NCI-H748 (cell line): ENCODE results near the gene IFI35.
"Not testable (repeated sequence)": the region's sequence is repeated elsewhere in the genome, so short reads cannot be mapped to it uniquely, and the experiment has no call there.

Experiments
- DNase-seq: peaks from one replicate; lab custom pipeline; 2025; ENCODE audit not compliant: unreplicated experiment; lab: John Stamatoyannopoulos, UW

IFI35 gene

DNA sequence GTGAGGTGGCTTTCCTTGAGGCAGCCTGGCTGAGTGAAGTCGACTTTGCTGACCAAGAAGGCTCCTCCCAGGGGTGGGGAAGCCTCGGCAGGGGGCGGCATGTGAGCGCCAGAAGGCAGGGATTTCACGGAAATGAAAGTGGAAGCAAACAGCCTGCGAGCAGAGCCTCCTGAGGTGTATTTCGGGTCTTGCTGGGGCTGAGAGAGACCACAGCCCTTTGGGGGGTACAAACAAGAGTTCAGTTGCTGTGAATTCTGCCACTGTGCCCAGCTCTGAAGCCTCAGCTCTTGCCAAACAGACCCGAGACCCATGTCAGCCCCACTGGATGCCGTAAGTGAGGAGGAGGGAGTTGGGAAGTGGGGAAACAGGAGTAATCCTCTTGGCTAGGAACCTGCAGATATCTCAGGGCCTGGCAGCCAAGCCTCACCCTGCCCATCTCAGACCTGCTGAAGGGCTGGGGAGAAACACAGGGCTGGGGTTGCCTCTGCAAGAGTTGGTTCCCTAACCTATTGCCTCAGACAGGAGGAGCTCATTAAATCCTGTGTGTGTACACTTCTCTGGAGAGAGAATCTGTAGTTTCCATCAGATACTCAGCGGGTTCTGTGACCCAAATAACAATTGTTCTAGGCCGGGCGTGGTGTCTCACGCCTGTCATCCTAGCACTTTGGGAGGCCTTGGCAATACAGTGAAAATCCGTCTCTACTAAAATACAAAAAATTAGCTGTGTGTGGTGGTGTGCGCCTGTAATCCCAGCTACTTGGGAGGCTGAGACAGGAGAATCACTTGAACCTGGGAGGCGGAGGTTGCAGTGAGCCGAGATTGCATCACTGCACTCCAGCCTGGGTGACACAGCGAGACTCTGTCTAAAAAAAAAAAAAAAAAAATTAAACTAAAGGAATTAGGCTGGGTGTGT lies at the start of gene IFI35:
IFI35 (plus strand) TSS at position 146 of the 913 bp plus-strand sequence; CDS start at position 310, 164 bp downstream.
- DNase-seq, result peak; percentile 69

DNA sequence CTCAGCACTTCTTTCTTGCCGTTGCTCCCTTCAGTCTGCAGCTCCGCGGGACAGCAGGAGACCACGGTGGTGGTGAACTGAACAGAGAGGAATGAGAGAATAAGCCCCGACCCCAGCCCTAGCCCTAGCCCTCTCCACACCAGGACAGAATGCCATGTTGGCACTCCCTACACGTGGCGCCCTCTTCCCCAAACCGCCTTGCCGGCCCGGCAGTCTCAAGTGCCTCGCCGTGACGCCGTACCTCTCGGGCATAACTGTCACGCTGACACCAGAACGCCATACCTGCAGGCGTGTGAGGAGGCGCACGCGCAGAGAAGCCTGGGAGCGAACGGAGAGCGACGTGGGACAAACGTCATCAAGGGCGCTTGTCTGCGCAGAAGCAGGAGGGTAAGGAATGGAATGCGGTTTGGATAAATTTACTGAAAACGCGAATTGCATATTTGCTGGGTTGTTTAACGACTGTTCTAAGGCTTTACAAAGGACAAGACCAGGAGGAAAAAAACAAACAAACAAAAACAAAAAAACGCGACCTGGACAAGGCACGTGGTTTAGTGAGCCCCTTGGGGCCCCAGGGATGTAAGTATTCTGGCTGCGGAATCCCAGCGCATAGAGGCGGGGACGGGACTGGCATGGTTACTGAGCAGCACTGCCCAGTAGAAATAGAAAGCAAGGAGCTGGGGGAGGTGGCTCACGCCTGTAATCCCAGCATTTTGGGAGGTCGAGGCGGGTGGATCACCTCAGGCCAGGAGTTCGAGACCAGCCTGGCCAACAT lies 42.2 kb upstream of the IFI35 start, which contains the start of gene AARSD1:
AARSD1 (minus strand) TSS at position 294 of the 772 bp plus-strand sequence; CDS start at position 280, 14 bp downstream.
- peak; percentile 91 for DNase-seq

DNA sequence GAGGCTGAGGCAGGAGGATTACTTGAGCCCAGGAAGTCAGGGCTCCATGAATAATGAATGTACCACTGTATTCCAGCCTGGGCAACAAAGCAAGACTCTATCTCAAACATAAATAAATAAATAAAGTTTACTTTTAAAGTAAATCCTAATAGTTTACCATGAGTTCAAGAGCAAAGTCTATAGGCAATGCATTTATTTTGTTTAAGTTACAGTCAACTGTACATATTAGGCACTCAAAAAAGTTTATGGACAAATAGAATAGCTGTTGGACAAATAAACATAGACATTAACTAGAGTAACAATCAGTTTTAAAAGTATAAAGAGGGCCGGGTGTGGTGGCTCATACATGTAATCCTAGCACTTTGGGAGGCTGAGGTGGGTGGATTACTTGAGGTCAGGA lies 38.7 kb upstream of the IFI35 start:
- no peak for DNase-seq

DNA sequence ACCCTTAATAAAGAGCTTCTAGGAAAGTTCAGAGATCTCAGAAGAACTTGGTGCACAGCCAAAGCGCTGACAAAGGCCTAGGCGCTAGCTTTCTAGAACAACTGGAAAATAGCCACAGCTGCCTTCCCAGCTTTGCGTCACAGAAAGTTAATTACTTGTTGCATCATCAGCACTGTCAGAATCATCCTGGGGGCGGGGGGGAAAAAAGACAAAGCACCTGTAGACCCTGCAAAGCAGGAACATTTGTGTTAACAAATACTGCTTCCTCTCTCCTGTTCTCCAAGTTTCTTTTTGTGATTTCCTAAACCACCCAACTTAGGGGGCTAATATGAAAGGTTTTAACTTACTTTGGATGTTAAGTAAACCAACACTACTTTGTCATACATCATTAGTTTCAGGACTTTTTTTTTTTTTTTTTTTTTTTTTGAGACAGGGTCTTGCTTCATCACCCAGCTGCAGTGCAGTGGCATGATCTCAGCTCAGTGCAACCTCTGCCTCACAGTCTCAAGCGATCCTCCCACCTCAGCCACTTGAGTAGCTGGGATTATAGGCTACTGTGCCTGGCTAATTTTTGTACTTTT lies 37.5 kb upstream of the IFI35 start:
- DNase-seq, result no peak

DNA sequence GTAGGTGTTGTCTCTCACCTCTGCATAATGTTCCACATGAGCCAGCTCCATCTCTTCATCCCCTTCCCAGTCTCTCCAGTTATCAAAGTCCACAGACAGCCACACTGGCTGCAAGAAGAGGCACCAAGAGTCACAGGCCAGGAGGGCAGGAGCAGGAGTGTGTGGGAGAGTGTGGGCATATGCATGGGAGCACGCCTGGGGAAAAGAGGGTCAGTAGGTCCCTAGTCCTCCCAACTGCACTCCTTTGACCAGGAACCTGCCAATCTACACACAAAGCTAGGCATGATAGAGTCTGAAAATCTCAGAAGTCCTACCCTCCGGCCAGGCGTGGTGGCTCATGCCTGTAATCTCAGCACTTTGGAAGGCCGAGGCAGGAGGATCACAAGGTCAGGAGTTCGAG lies 35.0 kb upstream of the IFI35 start:
- no peak for DNase-seq

DNA sequence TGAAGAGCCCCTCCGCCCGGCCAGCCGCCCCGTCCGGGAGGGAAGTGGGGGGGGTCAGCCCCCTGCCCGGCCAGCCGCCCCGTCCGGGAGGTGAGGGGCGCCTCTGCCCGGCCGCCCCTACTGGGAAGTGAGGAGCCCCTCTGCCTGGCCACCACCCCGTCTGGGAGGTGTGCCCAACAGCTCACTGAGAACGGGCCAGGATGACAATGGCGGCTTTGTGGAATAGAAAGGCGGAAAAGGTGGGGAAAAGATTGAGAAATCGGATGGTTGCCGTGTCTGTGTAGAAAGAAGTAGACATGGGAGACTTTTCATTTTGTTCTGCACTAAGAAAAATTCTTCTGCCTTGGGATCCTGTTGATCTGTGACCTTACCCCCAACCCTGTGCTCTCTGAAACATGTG lies 33.3 kb upstream of the IFI35 start:
- not testable (repeated sequence) for DNase-seq

DNA sequence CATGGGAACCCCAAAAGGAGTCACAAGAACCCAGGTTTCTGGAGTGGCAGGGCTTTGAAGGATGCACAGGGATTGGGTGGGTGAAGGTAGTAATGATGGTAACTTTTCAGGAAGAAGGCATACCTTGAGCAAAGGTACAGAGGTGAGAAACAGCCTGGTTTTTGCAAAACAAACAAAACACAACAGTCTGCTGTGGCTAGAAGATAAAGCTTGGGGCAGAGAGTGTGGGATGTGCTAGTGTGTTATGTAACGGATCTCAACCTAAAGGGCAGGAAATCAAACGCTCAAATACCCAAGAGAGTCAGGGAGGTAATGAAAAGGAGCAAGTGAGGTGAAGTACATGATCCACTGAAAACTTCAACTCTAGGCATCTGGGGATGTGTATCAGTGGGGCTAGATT lies 31.3 kb upstream of the IFI35 start:
- DNase-seq, result no peak

DNA sequence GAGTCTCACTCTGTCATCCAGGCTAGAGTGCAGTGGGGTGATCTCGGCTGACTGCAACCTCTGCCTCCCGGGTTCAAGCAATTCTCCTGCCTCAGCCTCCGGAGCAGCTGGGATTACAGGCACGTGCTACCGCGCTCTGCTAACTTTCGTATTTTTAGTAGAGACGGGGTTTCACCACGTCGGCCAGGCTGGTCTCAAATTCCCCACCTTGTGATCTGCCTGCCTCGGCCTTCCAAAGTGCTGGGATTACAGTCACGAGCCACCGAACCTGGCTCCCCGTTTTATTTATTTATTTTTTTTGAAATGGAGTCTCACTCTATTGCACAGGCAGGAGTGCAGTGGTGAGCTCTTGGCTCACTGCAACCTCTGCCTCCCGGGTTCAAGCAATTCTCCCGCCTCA lies 30.9 kb upstream of the IFI35 start:
- not testable (repeated sequence) for DNase-seq

DNA sequence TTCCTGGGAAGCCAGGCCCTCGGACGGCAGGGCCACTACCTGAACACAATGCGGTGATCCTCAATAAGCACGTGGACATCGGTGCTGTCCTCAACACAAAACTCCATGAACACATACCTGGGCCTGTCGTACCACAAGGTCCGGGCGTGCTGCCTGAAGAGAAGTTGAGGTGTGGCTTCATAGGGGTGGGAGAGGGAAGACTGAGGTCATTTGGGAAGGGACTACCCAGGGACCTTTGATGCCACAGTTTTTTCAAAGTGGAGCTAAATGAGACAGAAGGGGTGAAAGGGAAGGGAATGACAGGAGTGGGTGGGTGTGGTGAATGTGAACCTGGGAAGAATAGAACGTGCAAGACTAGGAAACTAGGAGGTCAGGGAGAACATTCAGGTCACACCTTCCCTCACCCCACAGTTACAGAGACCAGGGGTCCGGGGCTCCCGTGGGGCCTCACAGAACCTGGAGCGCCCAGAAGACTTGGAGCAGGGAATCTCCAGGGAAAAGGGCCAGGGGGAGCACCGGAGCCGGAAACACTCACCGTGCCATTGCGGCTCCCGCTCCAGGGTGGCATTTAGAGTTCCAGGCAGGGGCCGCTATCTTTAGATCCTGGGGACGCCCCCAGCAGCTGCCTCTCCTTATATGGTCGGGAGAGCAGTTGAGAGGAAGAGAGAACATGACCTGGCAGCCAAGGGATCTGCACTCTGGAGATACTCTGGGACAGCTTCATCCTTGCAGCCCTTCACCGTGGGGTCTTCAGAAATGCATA lies 26.9 kb upstream of the IFI35 start, which contains the start of gene PTGES3L:
PTGES3L (minus strand) TSS at position 570 of the 763 bp plus-strand sequence; CDS start at position 543, 27 bp downstream.
- DNase-seq, result peak; percentile 79

DNA sequence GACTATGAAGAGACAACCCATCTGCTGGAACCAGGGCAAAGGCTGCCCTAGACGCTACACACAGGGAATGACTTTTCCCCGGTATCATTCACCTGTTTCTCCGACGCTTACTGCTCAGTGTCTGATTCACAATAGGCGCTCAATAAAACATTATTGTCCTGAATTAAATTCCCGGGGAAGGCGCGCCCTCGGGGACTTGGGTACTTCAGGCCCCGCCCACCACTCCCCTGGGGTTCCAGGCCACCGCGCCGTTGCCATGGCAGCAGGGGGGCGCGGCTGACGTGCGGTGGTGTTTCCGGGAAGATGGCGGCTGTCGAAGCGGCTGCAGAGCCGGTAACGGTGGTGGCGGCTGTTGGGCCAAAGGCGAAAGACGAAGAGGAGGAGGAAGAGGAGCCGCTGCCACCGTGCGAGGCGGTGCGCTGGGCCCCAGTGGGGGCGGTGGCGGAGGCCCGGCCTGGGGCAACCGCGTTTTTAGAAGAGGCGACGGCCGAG lies 26.3 kb upstream of the IFI35 start, which contains the start of gene RUNDC1:
RUNDC1 (plus strand) TSS at position 292 of the 492 bp plus-strand sequence; CDS start at position 304, 12 bp downstream.
- peak; percentile 94 for DNase-seq

DNA sequence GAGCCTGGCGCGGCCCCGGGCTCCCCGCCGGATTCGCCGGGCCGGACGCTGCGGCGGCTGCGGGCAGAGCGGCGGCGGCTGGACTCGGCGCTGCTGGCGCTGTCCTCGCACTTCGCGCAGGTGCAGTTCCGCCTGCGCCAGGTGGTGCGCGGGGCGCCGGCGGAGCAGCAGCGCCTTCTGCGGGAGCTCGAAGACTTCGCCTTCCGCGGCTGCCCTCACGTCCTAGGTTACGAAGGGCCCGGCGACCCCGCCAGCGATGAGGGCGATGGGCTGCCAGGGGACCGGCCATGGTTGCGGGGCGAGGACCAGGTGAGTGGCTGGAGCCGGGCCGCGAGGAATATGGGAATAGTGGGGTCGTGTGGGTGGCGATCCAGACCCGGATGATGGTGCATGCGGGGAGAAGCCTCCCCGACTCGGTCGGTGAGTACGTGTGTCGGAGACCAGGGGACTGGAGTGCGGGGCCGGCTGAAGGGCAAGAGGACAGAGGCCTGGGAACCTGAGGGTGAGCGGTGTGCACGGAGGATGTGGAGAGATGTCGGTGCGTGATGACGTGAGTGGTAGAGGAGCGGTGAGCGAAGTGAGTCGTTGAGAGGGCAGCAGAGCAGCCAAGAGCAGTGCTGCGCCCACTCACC lies 25.7 kb upstream of the IFI35 start:
- peak; percentile 74 for DNase-seq

DNA sequence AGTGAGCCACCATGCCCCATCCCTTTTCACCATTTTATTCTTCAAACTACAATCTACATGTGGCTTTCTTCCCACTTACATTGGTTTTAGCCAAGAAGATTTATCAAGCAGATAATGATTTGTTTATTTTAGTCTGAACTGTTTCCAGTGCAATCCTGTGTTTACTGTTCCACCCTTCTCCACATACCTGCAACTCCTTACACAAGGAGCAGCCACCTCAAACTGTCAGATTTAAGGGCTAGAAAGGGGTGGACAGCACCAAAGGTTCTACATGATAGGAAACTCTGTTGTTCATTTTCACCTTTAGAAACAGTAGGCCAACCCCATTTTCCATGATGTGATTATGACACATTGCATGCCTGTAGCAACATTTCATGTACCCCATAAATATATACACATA lies 24.3 kb upstream of the IFI35 start:
- no peak for DNase-seq

DNA sequence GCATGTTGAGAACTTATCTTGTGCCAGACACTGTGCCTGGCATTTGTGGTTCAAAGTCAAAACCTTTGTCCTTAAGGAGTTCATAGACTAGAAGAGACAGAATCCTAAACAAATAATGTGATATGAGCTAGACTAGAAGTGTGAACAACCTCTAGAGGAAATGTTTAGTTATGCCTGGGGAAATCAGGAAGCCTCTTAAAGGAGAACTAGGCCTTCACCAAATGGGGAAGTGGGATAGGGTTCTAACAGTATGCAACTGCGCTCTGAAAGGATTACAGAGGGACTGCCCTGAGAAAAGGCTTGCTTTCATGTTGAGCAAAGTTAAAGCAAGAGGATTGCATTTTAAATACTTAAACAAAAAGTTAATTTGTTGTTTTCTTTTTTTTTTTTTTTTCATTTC lies 21.4 kb upstream of the IFI35 start:
- DNase-seq, result no peak

DNA sequence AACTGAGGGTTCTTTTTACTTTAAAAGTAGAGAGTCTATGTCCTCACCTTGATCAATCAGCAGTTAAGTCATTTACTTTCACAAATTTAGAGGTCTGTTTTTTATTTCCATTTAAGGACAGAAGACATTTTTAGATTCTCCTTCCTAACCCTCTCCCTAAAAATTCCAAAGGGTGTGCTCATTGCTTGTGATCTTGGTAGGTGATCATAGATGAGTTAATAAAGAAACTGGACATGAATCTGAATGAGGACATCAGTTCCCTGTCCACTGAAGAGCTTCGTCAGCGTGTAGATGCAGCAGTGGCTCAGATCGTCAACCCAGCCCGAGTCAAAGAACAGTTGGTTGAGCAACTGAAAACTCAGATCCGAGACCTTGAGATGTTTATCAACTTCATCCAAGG lies 17.4 kb upstream of the IFI35 start:
- no peak for DNase-seq

DNA sequence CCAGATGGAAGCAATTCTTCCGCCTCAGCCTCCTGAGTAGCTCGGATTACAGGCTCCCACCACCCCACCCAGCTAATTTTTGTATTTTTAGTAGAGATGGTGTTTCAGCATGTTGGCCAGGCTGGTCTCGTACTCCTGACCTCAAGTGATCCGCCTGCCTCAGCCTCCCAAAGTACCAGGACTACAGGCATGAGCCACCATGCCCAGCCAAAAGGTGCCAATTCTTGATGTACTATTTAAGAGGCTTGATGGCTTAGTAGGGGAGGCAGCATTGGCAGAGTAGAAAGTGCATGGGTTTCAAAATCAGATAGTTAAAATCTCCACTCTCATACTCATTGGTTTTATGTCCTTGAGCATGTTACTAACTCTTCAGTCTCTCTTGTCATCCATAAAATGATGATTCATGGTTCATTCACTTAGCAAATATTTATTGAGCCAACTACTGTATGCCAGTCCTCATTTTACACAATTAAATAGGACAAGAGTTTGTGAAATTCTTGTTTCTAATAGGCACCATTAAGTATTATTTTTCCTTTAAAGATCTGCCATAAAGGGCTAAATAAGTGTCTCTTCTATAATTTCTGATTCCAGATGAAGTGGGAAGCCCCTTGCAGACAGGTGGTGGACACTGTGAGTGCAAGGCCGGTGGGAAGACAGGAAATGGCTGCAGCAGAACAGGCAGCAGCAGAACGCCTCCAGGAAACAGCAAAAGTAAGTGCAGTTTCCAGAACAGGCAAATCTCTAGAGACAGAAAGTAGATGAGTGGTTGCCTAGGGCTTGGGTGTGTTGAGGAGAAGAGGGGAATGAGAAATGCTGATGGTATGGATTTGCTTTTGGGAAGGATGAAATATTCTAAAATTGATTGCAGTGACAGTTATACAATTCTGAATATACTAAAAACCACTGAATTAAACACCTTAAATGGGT lies 16.6 kb upstream of the IFI35 start:
- DNase-seq, result no peak

DNA sequence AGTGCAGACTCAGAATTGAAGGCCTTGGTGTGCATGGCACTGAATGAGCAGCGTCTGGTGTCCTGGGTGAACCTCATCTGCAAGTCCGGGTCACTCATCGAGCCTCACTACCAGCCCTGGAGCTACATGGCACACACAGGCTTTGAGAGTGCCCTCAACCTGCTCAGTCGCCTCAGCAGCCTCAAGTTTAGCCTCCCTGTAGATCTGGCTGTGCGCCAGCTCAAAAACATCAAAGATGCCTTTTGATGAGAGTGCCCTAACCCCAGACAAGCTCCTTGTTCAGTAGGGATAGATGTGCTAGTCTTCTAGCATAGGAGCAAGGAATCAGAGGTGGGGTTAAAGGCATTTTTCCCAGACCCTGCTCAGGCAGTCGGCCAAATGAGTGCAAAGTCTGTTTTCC lies 15.1 kb upstream of the IFI35 start:
- no peak for DNase-seq

DNA sequence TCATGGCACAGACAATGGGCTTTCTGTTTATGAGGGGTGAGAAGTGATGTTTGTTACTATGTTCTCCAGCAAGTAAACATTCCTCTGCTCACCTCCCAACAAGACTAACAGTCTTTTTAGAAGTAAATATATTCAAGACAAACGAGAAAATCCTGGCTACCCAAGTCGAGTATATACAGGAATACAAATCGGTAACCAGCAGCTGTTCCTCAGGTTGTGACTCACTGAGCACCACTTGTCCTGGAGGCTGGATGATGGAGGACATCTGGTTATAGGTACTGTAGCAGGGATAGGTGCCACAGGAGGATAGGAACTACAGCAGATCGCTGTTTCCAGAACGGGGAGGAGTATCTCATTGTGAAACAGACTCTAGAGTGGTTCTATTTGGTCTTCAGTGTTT lies 13.7 kb upstream of the IFI35 start:
- DNase-seq, result no peak

DNA sequence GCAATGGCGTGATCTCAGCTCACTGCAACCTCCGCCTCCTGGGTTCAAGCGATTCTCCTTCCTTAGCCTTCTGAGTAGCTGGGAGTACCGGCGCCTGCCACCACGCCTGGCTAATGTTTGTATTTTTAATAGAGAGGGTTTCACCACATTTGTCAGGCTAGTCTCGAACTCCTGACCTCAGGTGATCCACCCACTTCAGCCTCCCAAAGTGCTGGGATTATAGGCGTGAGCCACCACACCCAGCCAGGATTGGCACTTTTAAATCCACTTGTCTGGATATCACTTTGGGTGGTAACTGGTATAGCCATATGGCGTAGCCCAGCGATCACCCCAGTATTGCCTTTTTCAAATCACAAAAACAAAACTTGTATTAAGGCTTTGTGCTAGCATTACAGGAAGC lies 12.7 kb upstream of the IFI35 start:
- DNase-seq, result not testable (repeated sequence)
